NB4 (cell line): ENCODE data around the gene UNG.

Experiments
- MYC ChIP-seq: IDR thresholded peaks from 2 replicates; pipeline ENCODE4 v1.6.1; 2011; ENCODE audit warnings: low read depth, low read length
- POLR2A ChIP-seq: IDR thresholded peaks from 2 replicates; pipeline ENCODE4 v1.6.1; 2011; ENCODE audit warnings: mild to moderate bottlenecking; ENCODE audit not compliant: insufficient read length; ENCODE audit errors: extremely low read depth
- TF ChIP-seq, protein P1 (sequence below): IDR thresholded peaks from one replicate; pipeline ENCODE4 v1.5.1; 2012; ENCODE audit warnings: low read depth, low read length
- TF ChIP-seq, protein P2 (sequence below): IDR thresholded peaks from 2 replicates; pipeline ENCODE4 v1.6.1; 2011; ENCODE audit warnings: low read depth, low read length

DNA sequence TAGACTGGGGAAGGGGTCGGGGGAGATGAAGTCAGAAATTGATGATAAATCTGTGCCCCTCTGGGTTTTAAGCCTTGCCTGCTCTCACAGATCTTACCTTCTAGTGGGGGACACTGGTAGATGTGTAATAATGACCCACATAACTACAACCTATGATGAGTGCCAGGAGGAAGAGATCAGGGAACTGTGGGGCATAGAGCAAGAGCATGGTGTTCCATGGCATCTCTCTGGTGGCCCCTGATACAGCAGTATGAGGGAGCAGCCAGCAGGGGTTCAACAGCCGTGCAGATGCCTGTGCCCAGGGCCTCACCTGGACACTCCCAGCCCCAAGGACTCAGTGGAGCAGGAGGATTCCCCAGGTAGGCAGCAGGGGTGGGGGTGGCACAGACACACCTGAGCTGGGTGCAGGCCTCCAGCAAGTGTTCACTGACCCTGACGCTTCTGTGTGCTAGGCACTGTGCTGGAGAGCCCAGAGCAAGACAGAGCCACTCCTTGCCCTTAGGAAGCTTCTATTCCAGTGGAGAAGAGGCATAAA, 24.0 kb downstream of the UNG start:
- TF ChIP-seq, protein P1, sequence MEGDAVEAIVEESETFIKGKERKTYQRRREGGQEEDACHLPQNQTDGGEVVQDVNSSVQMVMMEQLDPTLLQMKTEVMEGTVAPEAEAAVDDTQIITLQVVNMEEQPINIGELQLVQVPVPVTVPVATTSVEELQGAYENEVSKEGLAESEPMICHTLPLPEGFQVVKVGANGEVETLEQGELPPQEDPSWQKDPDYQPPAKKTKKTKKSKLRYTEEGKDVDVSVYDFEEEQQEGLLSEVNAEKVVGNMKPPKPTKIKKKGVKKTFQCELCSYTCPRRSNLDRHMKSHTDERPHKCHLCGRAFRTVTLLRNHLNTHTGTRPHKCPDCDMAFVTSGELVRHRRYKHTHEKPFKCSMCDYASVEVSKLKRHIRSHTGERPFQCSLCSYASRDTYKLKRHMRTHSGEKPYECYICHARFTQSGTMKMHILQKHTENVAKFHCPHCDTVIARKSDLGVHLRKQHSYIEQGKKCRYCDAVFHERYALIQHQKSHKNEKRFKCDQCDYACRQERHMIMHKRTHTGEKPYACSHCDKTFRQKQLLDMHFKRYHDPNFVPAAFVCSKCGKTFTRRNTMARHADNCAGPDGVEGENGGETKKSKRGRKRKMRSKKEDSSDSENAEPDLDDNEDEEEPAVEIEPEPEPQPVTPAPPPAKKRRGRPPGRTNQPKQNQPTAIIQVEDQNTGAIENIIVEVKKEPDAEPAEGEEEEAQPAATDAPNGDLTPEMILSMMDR, result no peak
- TF ChIP-seq POLR2A (no peak), MYC (no peak)
- TF ChIP-seq, protein P2, sequence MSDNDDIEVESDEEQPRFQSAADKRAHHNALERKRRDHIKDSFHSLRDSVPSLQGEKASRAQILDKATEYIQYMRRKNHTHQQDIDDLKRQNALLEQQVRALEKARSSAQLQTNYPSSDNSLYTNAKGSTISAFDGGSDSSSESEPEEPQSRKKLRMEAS, result no peak
